GM19467 (cell line): ENCODE results near the gene CMTM7.
"Not testable (repeated sequence)": the region's sequence is repeated elsewhere in the genome, so short reads cannot be mapped to it uniquely, and the experiment has no call there.

ENCODE experiments used
- ATAC-seq: cut with Tn5 transposase; IDR thresholded peaks from one replicate; pipeline ENCODE4 v1.9.1; 2021; ENCODE audit warnings: mild to moderate bottlenecking, moderate library complexity; ENCODE audit not compliant: unreplicated experiment

The CMTM7 gene

DNA sequence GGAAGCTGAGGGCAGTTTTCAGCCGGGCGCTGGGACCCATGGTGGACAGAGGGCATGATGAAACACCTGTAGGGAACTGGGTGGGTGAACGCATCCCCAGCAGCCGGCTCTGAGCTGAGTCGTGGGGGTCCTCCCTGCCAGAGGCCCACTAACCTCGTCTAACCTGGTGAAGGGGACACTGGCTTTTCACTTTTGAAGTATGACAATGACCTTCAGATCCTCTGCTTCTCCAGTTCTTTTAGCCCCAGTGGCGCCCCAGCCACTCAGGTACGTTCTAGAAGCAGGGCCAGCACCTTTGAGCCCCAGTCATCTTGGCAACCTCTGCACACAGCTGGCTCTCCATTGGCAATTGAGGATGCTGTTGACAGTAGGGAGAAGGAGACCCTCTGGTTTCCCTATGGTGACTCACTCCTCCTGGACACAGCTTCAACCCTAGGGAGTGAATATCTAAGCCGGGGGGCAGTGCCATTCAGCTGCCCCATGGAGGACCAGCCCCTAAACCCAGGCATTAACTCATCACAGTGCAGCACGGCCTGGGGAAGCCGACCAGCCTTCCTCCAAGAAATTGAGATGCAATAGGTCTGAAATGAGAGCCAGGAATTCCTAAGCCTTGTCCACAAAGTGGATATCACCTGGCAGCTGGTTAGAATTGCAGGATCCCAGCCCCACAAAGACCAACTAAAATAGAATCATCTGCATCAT, 64.9 kb downstream of the CMTM7 start:
- ATAC-seq, result no peak

DNA sequence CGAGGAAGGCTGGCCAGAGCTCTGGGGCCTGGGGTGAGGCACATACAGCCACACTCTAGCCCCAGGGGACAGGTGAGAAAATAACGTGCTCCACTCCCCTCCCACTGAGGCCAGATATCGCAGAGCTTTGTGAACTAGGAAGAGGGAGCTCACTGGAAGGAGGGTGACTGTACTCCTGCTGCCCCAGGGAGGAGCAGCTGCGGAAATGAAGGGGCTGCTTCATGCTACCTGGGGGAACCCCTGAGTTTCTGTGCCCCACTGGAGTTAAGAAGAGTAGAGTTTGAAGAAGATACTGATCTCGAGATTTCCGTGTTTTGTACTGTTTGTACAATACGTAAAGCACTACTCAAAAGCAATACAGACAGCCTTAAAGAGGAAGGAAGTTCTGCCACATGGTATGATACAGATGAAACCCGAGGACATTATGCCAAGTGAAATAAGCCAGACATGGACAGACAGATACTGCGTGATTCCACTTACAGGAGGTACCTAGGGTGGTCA, 66.4 kb downstream of the CMTM7 start:
- no peak for ATAC-seq

DNA sequence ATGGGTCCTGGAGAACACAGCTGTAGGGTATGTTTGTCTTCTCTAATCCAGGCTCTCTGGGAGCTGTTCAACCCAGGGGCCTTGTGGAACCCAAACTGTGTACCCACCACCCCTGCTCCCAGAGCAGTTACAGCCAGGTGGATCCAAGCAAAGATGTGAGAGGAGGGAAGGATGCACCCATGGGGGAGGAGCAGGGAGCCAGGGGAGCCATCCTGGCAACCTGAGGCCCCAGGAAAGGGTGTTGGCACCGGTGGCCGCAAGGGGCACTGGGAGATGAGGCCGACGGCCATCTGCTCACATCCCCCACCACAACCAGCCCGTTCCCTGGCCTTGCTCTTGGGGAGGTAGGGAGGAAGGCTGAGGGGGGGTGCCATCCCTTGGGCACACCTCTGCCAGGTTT, 67.8 kb downstream of the CMTM7 start:
- no peak for ATAC-seq

DNA sequence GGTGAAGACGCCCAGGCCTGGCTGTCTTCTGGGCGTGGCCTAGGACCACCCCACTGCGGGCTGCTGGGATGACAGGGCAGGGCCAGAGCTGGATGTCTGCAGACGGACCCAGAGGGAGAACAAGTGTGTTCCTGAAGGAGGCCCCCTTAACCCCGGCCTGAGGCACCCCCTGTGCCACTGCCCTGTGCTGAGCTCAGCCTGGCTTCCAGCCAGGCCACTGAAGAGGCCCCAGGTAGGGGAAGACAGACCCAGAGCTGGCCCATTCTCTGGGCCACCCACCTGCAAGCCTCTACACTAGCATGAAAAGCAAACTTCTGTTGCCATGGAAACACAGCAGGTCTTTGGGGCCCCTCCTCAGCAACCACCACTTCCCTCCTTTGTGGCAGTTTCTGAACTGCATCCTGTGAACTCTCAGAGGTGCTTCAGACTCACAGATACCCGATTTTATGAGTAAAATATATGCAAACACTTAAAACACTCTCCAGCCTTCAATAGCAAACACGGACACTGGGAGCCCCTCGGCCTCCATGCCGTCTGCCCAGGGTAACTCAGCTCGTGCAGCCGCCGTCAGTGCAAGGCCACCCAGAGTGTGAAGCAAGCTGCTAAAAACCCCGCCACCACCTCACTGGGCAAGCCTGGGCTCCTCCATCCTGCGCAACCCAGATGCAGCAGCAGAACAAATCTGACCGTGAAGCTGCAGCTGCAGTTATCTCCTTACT, 68.5 kb downstream of the CMTM7 start:
- peak; percentile 91 for ATAC-seq

DNA sequence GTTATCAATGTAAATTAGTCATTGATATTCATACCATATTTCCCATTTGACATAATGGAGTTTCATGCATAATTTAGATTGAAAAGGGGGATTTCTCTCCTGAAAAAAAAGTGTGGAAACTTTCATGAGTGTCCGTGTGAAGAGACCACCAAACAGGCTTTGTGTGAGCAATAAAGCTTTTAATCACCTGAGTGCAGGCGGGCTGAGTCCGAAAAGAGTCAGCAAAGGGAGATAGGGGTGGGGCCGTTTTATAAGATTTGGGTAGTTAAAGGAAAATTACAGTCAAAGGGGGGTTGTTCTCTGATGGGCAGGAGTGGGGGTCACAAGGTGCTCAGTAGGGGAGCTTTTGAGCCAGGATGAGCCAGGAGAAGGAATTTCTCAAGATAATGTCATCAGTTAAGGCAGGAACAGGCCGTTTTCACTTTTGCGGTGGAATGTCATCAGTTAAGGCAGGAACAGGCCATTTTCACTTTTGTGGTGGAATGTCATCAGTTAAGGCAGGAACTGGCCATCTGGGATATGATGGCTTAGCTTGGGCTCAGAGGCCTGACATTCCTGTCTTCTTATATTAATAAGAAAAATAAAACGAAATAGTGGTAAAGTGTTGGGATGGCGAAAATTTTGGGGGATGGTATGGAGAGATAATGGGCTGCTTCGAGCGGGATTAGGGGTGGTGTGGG, 69.3 kb downstream of the CMTM7 start:
- ATAC-seq, result not testable (repeated sequence)

DNA sequence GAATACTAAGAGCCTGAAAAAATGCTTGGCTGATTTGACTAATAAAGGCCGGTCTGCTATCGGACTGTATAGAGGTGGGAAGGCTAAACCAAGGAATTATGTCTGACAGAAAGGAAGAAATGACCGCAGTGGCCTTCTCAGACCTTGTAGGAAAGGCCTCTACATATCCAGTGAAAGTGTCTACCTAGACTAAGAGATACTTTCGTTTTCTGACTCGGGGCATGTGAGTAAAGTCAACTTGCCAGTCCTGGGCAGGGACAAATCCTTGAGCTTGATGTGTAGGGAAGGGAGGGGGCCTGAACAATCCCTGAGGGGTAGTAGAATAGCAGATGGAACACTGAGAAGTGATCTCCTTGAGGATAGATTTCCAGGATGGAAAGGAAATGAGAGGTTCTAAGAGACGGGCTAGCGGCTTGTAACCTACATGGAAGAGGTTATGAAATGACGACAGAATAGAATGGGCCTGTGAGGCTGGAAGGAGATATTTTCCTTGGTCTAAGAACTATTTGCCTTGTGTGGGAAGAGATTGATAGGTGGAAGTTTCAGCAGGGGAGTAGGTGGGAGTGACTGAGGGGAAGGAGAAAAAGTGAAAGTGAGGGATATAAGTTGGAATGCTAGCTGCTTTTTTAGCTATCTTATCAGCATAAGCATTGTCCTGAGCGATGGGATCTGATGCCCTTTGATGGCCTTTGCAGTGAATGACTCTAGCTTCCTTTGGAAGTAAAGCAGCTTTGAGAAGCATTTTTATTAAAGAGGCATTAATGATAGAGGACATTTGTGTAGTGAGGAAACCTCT, 70.7 kb downstream of the CMTM7 start:
- ATAC-seq, result not testable (repeated sequence)

DNA sequence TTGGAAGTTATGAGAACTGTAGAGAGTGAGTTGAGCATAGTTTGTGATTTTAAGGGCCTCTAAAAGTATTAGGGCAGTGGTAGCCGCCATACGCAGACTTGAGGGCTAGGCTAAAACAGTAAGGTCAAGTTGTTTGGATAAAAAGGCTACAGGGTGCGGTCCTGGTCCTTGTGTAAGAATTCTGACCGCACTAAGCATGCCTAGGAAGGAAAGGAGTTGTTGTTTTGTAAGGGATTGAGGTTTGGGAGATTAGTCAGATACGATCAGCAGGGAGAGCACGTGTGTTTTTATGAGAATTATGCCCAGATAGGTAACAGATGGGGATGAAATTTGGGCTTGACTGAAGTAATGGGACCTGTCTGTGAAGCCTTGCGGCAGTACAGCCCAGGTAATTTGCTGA, 71.8 kb downstream of the CMTM7 start:
- not testable (repeated sequence) for ATAC-seq

DNA sequence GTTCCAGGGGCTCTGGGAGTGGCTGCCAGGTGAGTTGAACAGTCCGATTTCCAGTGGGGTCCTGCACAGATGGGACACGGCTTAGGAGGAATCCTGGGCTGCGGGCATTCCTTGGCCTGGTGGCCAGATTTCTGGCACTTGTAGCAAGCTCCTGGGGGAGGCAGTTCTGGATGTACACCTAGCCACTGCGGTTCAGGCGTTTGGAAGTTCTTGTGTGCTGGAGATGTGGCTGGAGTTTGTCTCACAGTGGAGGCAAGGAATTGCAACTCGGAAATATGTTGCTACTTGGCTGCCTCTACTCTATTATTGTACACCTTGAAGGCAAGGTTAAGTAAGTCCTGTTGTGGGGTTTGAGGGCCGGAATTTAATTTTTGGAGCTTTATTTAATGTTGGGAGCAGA, 73.1 kb downstream of the CMTM7 start:
- ATAC-seq, result not testable (repeated sequence)

DNA sequence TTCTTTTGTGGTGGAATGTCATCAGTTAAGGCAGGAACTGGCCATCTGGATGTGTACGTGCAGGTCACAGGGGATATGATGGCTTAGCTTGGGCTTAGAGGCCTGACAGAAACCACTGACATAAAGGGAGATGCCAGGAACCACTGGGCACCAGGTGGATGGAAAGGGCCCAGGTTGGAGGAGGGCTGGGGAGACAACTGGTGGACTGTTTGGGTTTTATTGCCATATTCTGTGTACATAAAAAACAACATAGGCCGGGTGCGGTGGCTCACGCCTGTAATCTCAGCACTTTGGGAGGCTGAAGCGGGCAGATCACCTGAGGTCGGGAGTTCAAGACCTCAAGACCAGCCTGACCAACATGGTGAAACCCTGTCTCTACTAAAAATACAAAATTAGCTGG, 75.2 kb downstream of the CMTM7 start:
- not testable (repeated sequence) for ATAC-seq

DNA sequence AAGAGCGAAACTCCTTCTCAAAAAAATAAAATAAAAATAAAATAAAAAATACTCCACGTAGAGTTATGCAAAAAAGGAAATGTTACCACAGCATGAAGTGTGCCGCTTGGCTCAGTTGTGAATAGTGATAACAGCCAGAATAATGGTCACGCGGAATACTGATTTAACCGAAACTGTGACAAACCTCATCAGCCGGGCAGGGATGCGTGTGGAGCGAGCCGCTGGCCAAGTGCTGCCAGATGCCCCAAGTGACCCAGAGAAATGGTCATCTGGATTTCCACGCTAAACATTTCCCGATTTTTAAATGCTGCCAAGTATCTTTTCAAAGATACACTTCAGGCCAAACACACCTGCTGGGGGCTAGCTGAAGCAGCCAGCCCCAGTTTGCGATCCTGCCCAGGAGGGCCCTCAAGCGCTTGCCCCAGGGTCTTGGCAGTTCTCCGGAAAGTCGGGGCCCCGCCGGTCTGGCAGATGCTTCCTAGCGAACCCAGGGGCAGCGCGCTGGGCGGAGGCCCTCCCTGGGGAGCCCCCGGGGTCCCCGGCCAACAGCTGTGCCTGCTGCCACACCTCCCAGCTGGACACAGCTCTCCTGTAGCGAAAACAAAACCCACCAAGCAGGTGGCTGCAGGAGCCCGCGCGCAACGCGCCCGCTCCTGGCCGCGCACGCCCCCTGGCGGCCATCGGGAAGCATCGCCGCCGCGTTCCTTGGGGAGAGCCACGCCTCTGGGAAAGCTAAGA, 75.8 kb downstream of the CMTM7 start:
- peak; percentile 75 for ATAC-seq

DNA sequence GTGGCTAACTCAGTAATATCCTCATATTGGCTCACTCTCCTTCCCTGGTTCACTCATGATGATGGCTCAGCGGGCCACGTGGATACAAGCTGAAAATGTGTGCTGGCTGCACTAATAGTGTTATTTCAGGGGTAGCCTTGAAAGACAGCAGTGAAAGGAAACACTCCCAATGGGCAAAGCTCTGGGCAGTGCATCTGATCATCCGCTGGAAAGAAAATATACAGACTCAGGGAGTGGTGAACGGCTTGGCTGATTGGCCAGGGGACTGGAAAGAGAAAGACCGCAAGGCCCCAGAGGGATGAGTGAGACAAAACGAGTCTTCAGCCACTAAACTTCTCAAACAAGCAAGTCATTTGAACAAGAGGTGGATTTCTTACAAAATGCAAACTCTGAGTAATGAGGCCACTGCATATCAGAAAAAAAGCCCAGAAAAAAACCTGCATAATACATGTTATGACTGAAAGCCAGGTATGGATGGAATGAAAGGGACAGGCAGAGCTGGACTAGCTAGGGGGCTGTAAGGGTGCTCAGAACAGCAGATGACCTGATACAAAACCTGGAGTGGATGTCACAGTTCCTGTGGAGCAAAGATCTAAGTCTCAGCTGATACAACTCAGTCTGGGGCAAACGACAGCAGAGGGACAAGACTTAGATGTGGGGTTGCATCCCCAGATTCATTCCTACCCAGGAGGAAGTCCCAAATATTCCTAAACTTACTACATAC, 77.7 kb downstream of the CMTM7 start:
- no peak for ATAC-seq

DNA sequence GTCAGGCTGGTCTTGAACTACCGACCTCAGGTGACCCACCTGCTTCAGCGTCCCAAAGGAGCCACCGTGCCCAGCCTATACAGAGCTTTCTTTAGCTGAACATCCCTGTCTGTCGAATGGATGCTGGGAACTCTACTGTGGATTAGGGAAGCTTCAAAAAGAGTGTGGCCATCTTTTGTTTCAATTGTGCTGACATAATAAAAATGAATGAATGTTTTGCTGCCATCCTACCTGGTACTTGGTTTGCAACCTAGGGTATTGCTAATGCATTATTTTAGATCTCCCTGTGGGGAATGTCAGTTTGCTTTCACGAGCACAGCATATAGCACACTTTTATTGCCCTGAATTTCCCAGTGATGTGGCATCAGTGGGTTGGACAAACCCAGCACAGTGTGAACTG, 78.7 kb downstream of the CMTM7 start:
- no peak for ATAC-seq

DNA sequence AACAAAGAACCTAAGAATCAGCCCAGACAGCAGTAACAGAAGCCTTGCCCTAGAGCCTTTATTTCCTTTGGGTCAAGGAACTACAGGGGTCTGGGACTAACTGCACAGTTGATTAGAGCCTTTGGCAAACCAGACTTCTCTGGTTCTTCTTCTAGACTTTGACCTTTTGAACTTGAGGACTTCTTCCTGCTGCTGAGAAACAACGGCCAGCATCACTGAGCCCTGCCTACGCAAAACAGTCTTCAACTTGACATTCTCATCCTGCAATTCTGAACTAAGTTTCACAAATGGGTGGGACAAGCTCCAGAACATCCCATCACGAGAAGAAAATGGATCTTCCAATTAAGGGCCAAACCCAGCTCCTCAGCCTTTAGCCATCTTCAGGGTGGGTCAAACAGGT, 79.6 kb downstream of the CMTM7 start:
- no peak for ATAC-seq

DNA sequence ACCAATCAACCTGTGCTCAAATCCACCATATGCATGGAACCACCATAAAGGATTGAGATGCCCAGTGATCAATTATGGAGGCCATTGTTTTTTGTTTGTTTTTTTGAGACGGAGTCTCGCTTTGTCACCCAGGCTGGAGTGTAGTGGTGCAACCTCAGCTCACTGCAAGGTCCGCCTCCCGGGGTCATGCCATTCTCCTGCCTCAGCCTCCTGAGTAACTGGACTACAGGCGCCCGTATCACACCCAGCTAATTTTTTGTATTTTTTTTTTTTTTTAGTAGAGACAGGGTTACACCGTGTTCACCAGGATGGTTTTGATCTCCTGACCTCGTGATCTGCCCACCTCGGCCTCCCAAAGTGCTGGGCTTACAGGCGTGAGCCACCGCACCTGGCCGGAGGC, 80.5 kb downstream of the CMTM7 start:
- not testable (repeated sequence) for ATAC-seq

DNA sequence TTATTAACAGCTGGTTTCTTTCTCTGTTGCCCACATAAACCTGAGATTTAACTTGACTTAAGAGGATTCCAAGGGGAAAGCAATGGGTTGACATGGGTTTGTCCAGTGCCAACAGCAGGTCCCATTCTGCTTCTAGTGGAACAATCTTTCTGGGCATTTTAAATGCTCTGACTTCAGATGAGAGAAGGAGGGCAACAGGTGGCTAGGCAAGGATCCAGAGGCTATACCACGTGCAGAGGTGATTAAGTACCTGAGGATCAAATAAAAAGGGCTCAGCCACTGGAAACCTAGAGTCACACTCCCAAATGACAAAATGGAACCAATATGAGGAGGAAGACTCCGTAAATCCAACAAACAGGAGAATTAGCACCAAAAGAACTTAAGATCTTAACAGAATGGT, 82.5 kb downstream of the CMTM7 start:
- ATAC-seq, result no peak

DNA sequence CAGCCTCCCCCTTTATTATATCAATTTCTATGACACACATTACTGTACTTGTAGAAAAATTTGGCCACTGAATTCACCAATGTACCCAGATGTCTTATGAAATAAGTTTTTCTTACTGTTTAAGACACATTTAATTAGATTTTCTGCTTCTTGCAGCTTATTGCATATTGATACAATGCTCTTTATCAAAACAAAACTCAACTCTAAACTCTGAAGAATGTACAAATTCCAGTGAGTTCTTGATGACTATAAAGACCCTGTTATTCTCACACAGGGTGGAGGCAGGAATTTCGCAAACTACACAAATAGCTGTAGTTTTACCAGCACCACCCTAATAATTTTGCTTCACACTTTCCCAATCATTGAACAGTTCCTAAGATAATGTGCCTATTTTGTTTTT, 89.0 kb downstream of the CMTM7 start:
- ATAC-seq, result no peak

DNA sequence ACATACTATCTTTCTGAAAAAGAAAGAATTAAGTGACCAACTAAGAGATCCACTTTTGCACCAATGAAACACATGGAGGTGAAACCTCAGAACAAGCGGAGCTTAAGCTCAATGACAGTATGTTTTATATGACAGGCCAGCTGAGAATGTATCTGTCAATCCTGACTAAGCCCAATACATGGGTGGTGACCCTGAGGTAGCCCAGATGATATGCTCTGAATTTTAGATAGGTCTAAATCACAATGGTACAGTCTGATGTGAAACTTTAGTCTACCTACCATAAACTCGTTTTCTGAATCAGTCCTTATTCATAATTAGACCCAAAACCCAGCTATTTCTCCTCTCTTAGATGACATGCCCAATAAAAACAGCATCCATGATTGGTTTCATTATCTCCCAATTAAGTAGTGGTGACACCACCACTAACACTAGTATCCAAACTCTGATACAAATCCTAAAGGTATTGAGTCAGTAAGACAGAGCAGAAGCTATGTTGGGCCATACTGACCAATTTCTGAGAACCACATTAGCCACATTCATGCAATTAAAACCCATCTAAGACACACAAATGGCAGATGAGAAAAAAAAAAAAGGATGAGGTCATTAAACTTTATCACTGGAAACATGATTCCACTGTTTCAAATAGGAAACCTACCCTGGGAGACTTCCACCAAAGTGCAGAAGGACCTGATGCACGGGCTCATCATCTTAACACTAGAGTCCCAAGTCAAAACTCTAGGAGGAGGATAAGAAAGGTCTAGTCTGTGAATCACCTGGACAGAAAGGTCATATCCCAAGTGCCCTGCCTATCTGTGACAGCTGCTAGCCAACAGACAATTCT, 90.4 kb downstream of the CMTM7 start:
- no peak for ATAC-seq

DNA sequence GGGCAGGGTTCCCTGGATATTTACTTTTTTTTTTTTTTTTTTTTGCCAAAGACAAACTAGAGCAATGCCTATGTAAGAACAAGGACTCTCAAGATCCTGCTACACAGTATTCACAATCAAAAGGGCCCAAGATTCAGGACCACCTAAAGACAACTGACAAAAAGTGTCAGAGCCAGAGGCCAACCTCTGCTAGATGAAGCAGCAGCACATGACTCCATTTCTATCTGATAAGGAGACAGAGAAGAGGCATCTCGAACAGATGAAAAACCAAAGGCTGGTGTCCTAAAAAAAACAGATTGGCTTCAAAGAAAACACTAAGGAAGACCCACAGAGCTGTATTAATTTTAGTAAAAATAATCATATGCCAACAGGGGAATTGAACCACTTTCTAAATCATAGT, 91.0 kb downstream of the CMTM7 start:
- ATAC-seq, result no peak

DNA sequence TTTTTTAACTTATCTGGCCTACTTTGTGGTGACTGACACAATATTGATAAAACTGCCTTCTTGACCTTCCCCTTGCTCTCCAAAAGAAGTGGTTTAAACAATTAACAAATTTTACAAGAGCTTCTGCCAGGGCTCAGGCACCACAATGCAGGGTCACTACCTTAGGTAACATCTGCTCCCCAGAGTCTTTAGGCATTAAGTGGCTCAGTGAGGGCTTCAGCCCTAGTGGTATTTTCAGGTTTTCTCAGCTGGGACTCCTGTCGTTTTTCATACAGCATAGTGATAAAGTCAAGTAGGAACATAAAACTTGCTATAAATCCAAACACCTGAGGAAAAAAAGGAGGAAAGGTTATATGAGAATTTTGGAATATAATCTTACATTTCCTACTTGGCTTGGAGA, 92.1 kb downstream of the CMTM7 start:
- ATAC-seq, result no peak
